Activated T-cell treated with anti-CD3 and anti-CD28 coated beads for 48 hours (primary cell): ENCODE data around the gene IL4.
A peak's percentile ranks its signal among the peaks of the same experiment; 100 is the strongest.

Experiments used
- DNase-seq: peaks from one replicate; pipeline ENCODE4 v3.0.0-alpha.2; 2020; ENCODE audit warnings: low read depth

IL4 gene

DNA sequence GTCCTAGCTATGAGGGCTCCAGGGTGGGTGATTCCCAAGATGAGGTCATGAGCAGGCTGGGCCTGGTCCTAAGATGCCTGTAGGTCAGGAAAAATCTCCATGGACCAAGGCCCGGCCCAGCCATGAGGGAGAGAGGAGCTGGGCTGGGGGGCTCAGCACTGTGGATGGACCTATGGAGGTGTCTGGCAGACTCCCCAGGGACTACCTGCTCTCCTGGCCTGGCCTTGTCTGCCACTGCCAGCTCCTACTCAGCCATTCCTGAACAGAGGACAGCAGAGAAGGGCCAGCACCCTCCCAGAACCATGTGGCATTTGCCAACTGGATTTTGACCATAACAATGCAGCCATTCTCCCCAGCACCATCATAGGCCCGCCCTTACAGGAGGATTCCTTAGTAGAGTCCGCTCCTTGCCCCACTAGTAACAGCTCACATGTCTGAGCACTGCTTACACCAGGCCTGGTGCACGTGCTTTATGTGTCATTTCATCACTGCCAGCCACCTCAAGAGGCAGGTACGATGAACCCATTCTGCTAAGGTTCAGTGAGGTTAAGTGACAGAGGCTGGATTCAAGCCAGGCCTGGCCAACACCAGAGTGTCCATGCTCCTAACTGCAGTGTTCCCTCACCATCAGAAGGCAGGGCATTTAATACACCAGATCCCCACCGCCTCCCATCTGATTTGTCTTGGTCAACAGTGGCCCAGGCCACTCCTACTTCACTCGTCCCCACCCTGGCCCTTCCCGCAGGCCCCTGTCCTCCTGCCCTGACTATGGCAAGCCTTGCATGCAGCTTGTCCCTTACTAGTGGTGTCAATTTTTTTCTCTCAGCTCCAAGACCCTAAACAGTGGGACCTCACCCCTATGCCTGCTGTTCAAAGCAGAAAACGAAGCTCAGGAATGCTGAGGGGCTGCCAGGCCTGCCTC lies 15.1 kb upstream of the IL4 start:
- no peak for DNase-seq

DNA sequence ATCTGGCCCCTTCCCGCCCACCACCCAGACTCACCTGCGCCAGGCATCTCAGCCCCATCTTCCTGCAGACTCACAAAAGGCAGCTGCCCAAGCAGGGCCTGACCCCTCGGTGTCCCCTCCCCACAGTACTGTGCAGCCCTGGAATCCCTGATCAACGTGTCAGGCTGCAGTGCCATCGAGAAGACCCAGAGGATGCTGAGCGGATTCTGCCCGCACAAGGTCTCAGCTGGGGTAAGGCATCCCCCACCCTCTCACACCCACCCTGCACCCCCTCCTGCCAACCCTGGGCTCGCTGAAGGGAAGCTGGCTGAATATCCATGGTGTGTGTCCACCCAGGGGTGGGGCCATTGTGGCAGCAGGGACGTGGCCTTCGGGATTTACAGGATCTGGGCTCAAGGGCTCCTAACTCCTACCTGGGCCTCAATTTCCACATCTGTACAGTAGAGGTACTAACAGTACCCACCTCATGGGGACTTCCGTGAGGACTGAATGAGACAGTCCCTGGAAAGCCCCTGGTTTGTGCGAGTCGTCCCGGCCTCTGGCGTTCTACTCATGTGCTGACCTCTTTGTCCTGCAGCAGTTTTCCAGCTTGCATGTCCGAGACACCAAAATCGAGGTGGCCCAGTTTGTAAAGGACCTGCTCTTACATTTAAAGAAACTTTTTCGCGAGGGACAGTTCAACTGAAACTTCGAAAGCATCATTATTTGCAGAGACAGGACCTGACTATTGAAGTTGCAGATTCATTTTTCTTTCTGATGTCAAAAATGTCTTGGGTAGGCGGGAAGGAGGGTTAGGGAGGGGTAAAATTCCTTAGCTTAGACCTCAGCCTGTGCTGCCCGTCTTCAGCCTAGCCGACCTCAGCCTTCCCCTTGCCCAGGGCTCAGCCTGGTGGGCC lies 13.9 kb upstream of the IL4 start:
- DNase-seq: no peak

DNA sequence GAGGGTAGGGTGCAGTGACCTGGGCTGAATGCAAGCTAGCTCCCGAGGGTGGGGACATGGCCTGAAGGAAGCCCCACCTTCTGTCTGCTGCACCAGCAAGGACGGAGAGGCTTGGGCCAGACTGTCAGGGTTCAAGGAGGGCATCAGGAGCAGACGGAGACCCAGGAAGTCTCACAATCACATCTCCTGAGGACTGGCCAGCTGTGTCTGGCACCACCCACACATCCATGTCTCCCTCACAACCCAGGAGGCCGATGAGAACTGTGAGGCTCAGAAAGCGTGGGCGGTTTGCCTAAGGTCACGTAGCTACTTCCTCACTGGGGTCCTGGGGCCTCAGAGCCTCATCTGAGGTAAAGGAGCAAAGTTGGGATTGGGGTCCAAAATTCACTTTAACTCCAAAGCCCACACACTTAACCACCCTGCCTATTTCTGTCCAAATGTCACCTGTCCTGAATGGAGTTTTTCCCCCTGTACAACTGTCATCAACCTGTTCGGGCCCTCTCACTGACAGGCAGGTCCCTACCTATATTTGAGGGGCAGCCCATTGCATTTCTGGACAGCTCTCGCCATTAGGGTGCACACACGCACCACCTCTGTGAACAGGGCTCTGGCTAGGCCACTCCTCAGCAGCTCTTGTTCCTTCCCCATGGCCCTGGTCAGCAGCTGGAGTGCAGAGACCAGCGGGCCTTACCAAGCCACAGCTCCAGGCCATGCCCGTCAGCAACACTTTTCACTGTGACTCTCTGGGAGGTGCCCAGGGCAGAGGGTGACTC lies 12.4 kb upstream of the IL4 start:
- DNase-seq: no peak

DNA sequence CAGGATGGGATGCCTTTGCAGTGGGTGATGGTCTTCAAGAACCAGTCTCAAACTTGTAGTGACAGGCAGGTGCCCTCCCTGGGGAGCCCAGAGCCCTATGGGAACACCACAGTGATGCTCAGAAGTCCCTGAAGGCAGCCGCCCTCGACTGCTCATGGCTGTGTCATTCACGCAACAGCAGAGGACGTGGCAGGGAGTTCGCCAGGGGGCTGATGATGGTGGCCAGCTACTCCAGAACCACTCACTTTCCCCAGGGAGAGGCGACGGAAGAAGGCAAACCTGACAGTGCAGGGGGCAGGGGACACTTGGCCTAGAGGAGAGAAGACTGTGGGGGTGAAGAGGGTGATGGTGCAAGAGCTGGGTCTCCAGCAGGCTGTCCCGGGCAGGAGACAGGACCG lies 11.8 kb upstream of the IL4 start:
- no peak for DNase-seq

DNA sequence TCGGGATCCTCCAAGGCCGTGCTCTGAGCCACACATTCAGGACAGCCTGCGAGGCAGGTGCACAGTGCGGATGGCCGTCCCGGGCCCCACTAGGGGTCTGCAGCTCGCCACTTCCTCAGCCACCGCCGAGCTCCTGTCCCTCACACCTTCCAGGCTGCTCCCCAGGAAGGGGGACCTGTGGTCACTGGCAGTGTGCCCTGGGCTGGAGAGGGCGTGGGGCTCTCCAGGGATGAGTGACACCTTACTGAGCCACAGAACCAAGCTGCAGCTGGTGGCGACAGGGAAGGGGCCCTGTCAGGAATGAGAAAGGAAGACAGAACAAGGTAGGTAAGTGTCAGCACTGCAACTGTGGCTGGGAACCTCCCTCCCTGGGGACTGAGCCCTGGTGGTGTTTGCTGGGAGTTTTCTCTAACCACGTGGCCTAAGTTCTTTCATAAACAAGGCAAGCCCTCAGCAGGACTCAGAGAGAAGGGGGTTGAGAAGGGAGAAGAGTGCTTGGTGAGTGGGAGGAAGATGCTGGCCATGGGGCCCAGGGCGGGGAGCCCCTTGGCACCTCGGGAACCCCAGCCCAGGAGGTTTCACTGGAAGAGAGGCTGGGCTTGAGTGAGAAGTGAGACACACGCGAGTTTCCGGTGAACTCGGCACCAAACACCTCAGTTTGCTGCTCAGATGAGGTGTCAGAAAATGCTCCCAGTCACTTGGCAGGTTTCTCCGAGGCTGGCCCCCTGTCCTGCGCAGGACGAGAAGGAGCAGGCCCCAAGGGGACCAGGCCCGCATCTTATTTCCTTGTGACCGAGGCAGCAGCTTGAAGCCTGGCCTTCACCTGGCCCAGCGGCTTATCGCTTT lies 10.6 kb upstream of the IL4 start:
- DNase-seq: peak; percentile 52

DNA sequence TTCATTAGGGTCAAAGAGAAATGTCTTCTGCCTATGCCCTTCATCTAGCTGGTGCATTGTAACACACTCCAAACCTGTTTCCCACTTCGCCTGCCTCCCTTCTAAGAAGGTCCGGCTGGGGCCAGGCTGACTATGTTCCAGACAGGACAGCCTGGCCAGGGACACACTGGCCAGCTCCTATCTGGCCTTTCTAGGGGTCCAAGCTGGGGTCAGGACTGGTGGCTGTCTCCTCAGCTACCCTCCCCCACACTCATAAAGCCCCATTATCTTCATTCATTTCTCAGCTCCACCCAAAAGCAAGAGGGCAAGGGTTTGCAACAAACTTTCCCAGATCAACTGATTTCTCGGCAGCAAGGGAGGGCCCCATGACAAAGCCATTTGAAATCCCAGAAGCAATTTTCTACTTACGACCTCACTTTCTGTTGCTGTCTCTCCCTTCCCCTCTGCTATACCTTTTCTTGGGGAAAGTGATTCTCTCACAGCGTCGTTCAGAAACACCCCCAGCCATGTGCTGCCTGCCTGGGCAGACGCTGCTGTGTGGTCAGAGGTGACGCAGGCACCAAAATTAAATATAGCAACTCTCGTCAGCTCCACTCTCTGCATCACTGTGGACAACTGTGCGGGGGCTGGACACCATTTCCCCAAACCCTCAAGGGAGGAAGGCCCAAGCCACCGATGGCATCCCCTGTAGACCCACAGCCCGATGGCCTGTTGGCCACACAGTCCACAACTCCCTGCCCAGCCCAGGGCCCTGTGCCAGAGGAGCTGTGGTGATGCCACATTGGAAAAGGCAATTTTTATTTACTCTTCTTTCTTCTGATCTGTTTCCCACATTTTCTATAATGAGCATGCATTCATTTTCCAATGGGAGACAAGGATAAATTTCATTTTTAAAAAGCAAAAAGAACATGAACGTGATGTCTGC lies 9.8 kb upstream of the IL4 start:
- no peak for DNase-seq

DNA sequence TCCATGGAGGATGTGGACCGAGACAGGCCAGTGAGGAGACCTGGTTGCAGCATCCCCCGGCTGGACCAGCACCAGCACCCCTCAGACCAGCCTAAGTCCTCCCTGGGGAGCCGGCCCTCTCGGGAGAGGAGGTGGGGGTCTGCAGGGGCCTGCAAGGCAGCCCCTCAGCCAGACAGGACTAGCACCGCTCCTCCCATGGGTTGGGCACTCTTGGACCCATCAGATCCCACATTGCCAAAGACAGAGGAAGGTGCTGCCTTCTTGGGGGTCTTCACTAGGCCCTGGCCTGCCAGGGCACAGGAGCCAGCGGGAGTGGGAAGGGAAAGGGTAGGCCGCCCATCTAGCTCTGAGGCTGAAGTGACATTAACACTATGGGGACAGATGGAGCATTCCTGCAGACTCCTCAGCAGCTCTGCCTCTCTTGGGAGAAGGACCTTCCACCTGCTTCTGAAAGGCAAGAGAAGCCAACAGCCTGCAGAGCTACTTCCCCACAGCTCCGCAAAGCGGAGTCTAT lies 9.0 kb upstream of the IL4 start:
- DNase-seq: no peak

DNA sequence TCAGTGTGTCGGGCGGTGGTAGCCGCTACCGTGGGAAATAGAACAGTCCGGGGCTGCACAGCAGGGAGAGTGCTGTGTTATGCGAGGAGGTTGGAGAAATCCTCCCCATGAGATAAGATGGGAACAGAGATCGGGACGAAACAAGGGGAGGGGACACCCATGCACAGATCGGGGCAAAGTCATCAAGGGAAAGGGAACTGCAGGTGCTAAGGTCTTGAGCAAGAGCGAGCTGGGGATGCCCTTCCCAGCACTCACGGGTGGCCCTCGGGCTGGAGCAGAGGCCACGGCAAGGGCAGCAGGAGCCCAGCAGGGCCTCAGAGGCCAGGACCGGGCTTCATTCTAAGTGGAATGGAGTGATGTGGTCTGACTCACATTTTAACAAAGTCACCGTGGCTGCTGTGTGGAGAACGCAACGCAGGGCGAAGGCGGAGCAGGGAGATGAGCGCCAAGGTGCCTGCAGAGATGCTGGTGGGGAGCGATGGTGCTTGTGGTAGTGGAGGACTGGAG lies 8.2 kb upstream of the IL4 start:
- no peak for DNase-seq

DNA sequence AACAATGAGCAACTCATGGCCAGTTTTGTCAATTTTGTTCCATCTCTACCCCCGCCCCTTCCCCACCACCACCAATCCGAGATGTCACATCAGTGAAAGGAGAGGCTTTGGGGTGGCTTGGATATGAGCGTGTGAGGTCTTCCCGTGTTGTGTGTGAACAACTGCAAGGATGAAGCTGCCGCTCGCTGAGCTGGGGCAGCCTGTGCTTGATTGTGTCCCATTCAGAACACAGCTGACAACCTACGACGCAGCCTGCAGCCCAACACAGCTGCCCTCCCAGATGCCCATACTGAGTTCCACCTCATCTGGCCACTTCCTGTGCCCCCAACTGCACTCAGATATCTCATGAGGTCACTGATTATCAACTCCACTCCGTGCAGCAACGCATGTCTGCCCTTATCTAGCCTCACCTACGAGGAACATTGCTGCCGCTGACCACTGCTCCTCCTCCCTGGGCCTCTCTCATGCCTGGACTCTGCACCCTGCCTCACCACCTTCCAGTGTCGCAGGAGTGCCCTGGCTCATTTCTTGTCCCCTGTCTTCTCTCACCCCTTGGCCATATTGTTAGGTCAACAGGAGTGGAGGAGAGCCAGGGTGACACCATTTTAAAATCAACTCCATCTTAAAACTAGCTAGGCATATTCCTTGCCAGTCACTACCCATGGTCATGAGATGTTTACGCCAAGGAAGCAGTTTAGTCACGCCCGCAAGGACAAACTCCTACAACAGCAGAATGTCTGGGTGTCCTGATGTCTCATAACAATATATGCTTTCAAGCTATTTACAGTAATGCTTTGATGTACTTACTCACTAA lies 7.3 kb upstream of the IL4 start:
- DNase-seq: no peak

DNA sequence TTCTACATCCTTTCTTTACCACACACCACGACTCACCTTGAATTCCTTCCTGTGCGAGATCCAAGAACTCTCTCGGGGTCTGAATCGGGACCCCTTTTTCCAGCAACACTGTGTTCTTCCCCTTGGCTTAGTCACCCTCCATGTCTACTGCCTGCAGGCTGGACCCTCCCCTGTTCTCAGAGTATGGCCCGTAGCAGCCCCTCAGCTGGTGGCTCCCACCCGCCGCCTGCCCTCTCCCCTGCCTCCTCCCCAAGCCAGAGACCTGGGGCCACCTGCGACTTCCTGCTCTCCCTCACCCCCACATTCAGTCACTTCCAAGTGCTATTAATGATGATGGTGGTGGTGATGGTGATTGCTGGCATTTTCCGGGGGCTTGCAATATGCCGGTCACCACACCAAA lies 6.5 kb upstream of the IL4 start:
- no peak for DNase-seq

DNA sequence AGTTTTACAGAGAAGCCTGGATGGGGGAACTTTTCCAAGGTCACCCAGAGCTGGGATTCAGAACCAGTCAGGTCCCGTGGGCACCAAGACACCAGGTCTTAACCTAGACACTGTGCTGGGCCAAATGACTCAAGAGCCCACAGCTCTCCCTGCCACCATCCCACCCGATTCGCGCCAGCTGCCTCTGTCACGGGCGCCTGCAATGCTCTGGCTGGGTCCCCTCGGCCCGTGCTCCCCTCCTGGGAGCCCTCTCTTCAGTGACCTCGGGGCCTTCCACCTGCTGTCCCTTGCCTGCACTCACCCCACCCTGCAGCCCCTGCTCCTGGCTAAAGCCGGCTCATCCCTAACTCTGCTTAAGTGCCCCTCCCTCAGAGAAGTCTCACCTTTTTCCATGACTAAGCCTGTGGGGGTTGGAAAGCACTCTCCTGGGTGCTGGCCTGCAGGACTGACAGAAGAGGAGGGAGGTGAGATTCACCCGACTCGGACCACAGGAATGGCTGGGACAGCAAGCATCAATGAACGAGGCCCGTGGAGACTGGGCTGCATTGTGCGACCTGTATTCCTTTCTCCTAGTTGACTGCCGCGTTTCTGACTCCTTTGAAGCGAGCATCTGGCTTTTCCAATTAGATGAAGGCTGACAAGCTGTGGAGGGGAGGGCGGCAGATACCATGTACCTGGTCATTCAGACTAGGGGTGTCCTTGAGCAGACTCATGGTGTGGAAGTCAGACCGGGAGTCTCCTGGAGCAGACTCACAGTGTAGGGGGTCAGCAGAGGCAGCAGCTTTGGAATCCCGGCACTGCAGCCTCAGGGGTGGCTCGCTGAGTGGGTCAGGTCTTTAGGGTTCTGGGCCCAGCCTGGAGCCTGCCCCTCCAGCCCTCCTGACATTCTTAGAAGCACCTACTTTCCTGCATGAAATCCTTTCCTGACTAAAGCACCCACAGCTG lies 5.8 kb upstream of the IL4 start:
- DNase-seq: no peak

DNA sequence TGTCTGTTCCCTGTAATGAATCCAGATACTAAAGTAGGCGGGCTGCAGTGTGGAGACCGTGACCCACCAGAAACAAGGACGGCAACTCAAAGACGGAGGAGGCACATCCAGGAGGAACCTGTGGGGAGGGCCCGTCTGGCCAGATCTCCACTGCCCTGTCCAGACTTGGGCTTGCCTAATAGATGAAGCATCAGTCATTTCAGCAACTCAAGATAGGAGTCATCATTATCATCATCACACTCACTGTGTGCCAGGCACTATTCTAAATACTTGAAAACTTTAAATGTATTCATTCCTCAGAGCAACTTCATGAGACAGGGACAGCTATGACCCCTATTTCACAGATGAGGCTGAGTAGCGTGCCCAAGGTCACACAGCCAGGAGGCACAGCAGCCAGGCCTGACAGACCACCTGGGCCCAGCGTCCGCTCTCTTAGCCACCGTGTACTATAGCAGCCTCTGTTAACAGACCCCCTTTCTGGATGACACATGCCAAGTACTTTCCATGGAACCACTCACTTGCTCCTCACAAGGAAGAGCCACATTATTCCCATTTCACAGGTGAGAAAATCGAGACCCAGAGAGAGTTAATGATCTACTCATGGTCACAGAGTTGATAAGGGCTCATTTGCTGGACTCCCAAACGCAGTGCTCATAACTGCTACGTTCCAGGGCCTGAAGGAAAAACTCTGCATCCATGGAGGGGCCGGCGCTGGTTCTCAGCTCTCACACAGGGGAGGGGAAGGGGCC lies 4.9 kb upstream of the IL4 start:
- no peak for DNase-seq

DNA sequence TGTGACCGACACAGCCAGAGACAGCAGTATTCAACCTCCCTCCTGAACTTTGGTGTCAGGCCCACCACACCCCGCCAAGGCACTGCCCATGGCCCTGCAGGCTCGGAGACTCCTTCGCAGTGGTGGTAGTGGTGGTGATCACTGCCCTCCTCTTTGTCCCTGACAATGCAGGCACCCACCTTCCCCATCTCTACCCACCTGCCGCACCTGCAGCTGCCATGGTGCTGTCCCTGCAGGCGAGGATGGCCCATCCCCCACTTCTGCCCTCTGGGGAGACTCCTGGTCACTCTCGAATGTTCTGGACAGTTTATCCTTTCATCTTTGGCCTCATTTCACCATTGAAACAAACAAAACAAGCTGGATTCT lies 4.4 kb upstream of the IL4 start:
- no peak for DNase-seq

DNA sequence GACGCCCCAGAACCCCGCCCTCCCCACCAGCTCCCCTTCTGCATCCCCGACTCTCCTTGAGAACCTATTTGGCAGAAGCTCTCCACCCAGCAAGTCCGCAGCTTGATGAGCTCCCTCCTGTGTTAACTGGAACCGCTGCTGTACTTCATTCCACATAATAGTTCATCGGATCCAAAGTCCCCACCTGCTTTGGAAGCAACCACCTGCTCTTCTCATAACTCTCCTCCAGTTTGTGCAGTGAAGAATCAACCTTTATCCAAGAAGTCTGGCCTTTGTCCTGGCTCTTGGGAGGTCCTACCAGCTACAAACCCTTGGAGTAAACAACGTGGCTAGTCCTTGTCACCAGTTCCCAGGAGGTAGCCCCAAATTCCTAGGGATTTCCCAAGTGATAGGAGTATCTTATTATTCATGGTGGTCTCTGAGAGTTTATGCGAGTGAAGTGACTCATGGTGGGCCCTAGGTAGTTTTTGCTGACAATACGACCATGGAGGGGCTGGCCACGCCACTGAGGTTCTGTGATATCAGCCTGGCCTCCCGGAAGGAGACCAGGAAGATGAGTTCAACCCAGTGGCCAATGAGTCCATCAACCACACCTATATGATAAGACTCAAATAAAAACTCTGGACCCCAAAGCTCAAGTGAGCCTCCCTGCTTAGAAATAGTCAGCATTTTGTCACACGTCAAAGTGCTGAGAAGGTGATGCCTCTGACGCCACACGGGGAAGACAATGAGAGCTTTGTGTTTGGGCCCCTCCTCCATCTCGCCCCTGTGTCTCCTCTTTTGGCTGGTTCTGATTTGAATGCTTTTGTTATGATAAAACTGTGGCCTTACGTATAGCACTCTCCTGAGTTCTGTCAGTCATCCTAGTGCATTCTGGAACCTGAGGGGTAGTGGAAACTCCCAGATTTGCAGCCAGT lies 3.6 kb upstream of the IL4 start:
- DNase-seq: no peak

DNA sequence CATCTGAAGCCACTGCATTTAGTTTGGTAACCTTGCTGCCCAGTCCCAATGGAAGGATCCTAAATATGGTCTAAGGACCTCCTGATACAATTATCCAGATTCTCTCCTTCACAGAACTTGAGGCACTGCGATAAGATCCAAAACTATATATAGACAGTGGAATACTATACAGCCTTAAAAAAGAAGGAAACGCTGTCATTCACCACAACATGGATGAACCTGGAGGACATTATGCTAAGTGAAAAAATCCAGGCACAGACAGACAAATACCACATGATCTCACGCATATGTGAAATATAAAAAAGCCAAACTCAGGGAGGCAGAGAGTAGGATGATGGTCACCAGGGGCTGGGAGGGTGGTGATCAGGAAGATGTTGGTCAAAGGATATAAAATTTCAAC lies 2.8 kb upstream of the IL4 start:
- DNase-seq: no peak

DNA sequence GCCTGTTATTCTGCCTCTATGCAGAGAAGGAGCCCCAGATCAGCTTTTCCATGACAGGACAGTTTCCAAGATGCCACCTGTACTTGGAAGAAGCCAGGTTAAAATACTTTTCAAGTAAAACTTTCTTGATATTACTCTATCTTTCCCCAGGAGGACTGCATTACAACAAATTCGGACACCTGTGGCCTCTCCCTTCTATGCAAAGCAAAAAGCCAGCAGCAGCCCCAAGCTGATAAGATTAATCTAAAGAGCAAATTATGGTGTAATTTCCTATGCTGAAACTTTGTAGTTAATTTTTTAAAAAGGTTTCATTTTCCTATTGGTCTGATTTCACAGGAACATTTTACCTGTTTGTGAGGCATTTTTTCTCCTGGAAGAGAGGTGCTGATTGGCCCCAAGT lies 301 bp upstream of the IL4 start:
- DNase-seq: no peak
